ENCODE data around the gene UBXN4.

GRCh38 chr2:135694711-135695110 is 46.9 kb upstream of the UBXN4 start:
- TF ChIP-seq POLR2AphosphoS5 (IDR thresholded peaks at IDR 0.05; ENCODE audit: low read depth, low read length) (no peak), TAF1 (IDR thresholded peaks at IDR 0.05; ENCODE audit: borderline replicate concordance, insufficient read depth, low read length) (no peak), REST (IDR thresholded peaks at IDR 0.05; ENCODE audit: insufficient read depth in 1 of 2, low read depth in 2 of 2, low read length in 2 of 2) (no peak)
